Measurements from ENCODE around the gene SPSB1.
A peak's percentile ranks its signal among the peaks of the same experiment; 100 is the strongest.

The SPSB1 gene

DNA sequence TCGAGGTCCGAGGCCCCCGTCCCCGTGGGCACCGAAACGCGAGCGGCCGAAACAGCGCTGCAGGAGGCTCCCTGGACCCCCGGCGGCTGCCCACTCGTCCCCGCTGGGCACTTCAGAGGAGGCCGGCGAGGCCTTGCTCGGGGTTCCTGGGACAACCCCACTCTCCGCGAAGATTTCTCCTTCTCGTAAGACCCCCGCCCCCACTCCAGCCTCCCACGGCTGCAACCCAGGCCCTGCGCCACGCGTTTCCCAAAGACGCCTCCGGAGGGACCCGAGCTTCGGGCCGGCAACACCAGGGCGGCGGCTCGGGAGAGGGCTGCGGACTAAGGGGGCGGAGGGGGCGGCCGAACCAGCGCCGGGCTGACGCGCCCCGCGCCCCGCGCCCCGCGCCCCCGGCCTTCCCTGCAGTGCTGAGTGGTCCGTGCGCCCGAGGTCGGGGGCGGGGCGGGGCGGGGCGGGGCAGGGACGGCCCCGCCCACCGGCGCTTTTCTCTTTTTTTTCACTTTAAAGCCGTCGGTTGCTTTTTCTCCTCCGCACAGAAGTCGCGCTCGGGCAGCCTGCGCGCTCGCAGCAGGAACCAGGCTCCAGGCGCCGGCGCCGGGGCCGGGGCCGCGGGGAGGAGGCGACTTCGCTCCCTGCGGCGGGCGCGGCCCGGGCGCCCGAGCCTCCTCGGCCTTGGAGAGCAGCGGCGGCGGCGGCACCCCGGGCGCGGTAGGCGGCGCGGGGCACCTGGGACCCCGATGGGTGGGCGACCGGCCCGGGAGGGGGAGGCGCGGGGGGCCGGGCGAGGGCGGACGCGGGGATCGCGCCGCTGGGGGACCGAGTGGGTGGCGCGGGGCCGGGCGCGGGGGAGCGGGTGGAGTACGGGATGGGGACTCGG lies at the start of gene SPSB1:
Gene SPSB1, plus strand, starts transcription at position 534 of the 880 bp plus-strand sequence. CDS start 62,998 bp downstream, outside the sequence.
- peak; percentile 74 for DNase-seq

- DNase-seq, result no peak
These were observed 49.5 kb upstream of the SPSB1 start for GRCh38 chr1:9243066-9243739.

DNA sequence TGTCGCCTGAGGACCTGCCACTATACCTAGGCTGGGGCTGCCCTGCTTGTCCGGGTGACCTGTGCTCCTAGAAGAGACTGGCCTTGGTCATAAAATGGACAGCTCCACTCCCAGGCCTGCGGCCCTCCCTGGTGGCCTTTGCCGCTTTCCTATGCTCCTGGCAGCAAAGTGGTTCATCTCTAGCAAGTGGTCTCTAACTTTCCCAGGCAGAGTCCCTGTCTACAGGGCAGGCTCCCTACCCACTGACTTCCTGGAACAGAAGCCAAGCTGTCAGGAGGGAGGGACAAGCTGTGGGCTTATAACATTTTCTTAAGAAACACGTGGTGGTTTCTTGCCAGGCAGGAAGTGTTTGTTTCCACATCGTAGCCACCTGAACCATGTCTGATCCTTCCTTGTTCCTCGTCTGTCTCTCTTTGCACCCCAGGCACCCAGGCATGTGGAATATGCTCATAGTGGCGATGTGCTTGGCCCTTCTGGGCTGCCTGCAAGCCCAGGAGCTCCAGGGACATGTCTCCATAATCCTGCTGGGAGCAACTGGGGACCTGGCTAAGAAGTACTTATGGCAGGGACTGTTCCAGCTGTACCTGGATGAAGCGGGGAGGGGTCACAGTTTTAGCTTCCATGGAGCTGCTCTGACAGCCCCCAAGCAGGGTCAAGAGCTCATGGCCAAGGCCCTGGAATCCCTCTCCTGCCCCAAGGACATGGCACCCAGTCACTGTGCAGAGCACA lies 48.0 kb upstream of the SPSB1 start:
- DNase-seq, result no peak

DNA sequence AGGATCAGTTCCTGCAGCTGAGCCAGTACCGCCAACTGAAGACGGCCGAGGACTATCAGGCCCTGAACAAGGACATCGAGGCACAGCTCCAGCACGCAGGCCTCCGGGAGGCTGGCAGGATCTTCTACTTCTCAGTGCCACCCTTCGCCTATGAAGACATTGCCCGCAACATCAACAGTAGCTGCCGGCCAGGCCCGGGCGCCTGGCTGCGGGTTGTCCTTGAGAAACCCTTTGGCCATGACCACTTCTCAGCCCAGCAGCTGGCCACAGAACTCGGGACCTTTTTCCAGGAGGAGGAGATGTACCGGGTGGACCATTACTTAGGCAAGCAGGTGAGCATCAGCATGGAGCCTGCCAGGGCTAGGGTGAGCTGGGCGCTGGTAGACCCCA lies 47.5 kb upstream of the SPSB1 start:
- DNase-seq, result no peak

GRCh38 chr1:9245661-9246060 lies 47.0 kb upstream of the SPSB1 start:
- no peak for DNase-seq

DNA sequence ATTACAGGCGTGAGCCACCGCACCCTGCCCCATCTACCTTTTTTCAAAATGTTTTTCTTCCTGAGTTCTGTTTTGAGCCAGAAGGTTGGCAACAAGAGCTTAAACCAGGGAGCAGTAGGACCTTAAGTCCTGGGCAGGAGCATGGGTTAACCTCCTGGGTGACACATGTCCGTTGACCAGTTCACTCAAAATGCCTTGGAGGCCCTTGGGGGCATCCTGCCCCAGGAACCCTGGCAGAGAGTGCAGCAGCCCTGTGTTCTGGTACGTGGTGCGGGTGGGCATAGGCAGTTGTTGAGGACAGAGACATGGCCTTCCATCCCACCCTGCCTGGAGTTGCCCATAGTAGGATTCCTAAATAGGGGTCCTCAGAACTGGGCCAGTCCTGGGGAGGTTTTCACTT lies 46.5 kb upstream of the SPSB1 start:
- DNase-seq, result no peak

DNA sequence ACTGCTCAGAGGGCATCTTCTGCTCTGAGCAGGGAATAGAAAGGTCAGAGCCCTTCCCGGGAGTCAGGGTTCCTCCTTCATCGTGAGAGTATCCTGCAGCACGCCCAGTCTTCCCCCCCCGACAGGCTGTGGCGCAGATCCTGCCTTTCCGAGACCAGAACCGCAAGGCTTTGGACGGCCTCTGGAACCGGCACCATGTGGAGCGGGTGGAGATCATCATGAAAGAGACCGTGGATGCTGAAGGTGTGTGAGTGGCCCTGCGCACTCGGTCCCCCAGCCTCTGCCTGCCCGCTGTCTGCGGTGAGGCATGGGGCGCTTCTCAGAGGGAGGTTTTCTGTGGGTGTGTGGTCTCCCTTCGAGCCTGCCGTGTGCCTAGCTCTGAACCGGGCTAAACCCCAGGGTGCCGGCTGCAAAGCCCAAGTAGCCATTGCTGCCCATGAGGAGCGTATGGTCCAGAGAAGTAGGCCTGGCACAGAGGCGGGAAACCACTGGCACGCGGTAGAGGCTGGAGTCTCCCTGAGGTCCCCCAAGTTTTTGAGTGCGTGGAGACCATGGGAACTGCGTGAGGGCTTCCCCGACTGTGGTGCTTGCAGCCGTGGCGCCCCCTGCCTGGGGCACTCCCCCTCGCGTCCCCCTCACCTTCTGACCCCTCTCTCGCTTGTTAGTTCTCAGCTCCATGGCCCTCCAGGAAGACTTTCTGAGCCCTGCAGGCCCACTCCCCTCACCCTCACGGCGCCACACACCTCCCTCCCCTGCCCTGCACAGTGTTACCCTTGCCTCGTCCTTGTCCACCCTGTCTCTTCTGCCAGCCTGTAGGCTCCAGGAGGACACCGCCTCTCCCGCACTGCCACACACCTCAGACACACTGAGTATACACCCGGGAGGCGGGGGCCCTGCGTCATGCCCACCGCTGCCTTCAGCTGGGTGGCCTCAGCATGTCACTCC lies 45.6 kb upstream of the SPSB1 start:
- no peak for DNase-seq

DNA sequence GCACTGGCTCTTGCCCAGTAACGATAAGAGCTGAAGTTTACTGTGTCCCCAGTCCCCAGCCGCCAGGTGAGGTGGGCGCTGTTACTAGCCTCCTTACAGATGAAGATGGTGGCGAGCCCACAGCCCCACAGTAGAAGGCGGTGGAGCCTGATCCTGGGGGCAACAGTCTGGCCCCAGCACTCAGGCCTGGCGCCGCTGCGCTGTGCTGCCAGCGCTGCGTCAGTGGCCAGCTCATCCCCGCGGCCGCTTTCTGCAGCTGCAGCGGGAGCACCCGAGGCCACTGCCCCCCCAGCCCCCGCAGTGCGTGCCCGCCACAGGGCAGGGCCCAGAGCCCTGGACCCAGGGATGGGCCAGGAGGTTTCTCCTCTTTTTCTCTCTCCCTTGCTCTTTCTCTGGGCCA lies 44.8 kb upstream of the SPSB1 start:
- DNase-seq, result no peak

DNA sequence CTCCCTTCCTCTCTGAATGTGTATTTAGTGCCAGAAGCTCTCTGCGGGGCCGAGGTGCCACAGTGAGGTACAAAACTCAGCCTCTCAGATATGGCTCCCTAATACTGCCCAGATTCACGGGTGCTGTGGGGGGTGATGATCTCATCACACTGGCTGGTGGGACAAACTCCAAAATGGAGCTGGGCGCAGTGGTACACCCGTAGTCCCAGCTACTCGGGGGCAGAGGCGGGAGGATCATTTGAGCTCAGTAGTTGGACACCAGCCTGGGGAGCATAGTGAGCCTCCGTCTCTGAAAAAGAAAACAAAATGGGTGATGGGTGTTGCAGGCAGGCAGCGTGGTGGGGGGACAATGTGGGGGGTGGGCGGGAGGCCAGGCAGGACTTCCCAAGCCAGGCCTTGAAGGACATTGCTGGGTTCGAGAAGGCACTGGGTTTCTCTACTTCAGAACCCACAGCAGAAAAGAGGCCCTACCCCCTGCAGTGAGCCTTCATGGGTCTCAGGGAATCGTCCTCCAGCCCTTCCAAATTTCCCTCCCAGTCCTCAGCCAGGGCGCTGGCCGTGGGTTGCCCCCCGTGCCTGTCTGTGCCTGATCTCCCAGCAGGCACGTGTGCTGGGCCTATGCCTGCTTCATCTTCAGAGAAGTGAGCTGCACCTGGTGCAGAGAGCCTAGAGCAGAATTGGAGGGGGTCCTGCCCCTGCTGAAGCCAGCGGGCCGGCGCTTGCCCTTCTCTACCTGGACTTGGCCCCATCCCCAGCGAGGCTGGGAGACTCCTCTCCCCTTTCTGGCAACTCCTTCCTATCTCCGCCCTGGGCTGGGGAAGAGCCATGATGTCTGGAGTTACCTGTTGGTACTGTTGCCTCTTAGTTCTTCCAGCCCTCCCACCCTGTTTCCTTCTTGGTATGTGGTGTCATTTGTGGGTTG lies 44.1 kb upstream of the SPSB1 start:
- no peak for DNase-seq

- no peak for DNase-seq
These were observed 43.5 kb upstream of the SPSB1 start for GRCh38 chr1:9249263-9249533.

DNA sequence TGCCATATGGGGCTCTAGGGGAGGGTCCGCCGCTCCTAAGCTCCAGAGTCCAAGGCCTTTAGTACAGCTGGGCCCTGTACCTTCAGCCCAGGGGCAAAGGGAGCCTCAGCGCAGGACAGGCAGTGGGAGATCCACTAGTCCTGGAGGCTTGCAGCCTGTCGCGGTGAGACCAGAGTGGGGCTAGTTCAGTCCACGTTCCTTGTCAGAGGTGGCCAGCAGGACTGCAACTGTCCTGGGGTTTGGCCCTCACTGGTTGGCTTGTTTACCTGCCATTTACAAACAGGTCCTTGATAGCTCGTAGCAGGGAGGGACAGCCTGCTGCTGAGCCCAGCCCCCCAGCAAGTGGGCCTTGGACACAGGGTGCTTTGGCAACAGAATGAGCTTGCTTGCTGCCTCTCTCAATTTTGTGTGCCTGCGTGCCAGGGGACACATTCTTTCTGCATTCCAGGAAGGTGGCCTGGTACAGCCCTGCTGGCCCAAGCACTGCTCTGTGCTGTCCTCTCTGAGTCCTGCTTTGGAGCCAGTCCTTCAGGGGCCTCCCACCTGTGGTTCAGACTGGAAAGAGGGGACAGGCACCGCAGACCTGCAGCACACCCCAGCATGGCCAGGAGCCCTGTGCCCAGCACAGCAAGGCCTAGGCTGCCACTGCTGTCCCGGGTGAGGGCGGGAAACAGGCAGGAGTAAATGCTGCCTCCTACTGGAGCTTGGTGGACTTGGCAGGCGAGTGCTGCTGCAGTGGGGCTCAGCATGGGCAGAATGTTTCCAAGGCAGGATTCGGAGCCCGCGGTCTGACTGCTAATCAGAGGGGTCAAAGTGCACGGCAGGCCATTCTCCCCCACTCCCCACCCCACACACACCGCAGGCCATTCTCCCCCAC lies 42.9 kb upstream of the SPSB1 start:
- DNase-seq, result peak; percentile 68

- no peak for DNase-seq
These were observed 42.0 kb upstream of the SPSB1 start for GRCh38 chr1:9250411-9251381.

GRCh38 chr1:9251501-9251900 lies 41.2 kb upstream of the SPSB1 start:
- DNase-seq, result no peak

- DNase-seq, result no peak
These were observed 39.7 kb upstream of the SPSB1 start for GRCh38 chr1:9253004-9253403.

- DNase-seq, result no peak
These were observed 39.1 kb upstream of the SPSB1 start for GRCh38 chr1:9253453-9254105.

DNA sequence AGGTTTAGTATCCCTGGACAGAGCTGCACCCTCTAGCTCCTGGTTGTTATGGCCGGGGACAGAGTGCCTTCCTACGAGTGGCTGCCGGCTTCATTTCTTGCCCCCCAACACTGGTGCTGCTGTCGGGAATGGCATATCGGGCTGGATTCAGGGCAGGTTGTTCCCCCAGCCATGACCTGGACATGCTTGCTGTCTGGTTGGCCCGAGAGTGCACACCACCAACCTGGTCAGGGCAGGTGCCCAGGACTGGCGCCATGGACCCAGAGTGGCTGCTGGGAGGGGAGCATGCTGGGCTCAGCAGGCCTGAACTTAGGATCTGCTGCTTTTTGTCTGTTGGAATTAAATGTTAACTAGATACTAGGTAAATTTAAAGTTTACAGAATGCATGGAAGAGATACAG lies 36.4 kb upstream of the SPSB1 start:
- no peak for DNase-seq

- no peak for DNase-seq
These were observed 34.8 kb upstream of the SPSB1 start for GRCh38 chr1:9257851-9258250.

DNA sequence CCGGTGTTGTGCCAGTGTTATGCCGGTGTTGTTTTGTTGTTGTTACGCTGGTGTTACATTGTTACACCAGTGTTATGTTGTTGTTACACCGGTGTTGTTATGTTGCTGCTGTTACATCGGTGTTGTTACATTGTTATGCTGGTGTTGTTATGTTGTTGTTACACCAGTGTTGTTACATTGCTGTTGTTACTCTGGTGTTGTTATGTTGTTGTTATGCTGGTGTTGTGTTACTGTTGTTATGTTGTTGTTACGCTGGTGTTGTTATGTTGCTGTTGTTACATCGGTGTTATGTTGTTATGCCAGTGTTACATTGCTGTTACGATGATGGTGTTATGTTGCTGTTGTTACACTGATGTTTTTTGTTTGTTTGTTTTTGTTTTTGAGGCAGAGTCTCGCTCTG lies 34.1 kb upstream of the SPSB1 start:
- DNase-seq, result no peak

Measured in stimulated activated CD8-positive, alpha-beta memory T cell treated with anti-CD3 and anti-CD28 coated beads, Interleukin-4, amount 100 ng/mL, for 48 hours (primary cell).